ENCODE measurements around the gene TAX1BP3.

Gene TAX1BP3

GRCh38 chr17:3688027-3688553 is 19.7 kb upstream of the TAX1BP3 start:
- no peak for DNase-seq

DNA sequence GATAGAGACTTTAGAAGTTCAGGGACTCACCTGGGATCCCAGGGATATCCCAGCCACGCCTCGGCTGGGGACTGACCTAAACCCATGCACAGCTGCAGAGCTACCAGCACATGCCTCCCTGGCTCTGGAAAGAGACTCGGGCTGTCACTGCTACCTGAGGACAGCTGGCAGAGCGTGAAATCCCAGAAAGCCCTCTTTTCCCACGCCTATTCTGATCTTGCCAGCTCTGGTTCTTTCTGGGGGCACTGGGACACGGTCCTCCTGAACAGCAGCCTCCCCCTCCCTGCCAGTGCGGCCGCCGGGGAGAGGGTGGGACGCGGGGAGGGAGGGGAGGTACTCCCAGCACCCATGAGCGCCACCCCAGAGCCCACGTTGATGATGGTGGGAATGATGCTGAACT is 16.8 kb upstream of the TAX1BP3 start:
- no peak for DNase-seq

DNA sequence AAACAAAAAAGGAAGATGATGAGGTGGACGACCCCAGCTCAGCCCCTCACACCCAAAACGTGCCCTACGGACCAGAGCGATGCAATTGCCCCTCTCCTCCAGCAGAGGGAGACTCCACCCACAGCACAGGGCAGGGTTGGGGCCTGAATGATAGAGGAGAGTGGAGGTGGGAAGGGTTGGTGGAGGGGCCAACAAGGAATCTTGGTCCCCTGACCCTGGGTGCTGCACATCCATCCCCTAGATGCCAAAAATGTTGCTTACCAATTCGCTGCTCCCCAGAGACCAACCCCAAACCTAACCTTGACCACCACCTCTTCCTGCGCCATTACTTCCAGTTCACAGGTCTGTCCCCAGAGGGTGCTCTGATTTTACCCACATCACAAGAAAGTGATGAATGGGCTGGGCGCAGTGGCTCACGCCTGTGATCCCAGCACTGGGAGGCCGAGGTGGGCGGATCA is 14.7 kb upstream of the TAX1BP3 start:
- no peak for DNase-seq

GRCh38 chr17:3682033-3682432 is 13.7 kb upstream of the TAX1BP3 start:
- DNase-seq = no peak

DNA sequence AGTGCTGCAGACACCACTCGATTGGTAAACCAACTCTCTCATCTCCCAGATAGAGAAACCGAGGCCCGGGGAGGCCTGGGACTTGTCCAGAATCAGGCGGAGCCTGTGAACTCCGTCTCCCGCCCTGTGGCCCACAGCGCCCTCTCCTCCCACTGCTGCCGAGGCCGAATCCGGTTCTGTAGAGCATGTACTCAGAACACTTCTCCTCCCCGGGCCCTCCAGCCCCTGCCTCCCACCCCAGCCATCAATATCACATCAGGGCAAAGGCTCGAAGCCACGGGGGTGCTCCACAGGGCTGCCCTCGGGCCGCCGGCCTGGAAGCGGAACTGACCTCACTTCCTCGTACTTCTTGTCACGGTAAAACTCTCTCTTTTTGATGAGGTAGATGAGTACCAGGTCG is 13.2 kb upstream of the TAX1BP3 start:
- DNase-seq = no peak

GRCh38 chr17:3681057-3681456 is 12.7 kb upstream of the TAX1BP3 start:
- no peak for DNase-seq

DNA sequence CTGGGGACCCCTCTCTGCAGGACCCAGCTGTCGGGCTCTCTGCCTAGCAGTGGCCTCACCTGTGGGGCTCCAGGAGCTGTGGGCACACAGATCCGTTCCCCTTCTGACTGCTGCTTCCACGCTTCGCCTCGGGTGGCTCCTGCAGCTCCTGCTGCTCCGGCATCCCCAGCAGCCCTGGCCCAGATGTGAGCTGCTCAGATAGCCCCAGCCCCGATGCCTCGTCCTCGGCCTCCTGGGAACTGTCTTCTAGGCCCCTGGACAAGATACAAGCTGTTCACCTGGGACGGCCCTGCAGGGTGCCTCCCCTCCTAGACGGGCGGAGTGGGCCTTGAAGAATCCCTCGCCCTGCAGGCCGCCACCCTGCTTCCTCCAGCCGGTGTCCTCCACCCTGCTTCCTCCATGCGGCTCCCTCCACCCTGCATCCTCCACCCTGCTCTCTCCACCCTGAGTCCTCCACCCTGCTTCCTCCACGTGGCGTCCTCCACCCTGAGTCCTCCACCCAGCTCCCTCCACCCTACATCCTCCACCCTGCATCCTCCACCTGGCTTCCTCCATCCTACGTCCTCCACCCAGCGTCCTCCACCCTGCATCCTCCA is 11.3 kb upstream of the TAX1BP3 start:
- no peak for DNase-seq

DNA sequence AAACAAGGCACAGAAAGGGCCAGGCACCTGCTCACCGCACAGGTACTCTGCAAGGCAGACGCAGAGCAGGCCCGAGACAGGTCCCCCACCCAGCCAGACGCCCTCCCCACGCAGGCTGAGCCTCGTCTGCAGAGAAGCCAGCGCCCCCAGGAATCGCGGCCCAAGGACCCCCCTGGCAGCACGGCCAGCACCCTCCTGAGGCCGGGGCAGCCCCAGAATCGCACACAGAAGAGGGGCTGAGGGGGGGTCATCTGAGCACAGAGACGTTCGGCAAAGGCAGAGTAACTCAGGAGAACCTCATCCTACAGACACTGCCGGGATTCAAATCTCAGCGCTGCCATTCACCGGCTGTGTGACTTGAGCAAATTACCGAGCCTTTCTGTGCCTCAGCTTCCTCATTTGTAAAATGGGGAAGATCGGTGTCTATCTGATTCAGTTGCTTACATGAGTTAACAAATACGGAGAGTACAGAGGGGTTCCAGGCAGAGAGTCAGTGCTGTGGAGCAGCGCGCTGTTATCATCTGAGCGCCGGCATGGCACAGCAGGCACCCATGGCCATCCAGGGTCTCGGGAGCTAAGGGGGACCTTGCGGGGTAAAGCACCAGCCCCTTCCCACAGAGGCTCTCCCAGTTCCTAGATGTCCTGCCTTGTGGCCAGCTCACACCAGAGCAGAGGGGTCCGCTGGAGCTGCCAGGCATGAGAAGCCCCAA is 10.6 kb upstream of the TAX1BP3 start:
- DNase-seq = no peak

GRCh38 chr17:3678095-3678820 is 9.9 kb upstream of the TAX1BP3 start:
- DNase-seq = no peak

DNA sequence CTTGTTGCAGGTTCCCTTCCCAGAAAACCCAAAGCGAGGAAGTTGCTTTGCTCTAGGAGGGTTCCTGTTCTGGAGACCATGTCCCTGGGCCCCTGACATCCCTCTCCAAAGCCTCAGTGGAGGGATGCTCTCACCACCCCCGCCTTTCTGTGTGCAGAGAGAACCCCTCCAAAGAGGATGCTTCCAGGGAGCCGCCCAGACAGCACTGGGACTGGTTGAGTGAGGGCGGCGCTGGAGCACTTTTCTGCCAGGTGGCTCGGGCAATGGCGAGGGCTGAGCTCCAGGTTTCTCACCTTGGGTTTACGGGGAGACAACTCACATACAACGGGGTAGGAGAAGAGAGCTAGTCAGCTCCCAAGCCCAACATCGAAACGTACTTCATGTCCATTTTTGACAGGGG is 7.5 kb upstream of the TAX1BP3 start:
- no peak for DNase-seq

DNA sequence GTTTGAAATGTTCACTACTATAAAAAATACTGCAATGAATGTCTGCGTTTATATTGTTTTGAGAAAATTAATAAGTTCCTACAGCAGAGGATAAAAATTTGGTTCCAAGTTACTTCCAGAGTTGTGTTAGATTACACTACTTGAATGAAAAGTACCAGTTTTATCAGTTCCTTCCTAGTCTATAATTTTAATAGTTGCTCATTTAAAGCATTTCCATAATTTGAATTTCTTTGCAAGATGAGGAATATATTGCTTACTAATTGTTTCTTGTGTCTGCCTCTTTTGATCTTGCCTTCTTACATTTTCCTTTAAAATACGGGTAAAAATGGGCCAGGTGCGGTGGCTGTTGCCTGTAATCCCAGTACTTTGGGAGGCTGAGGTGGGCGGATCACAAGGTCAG is 4.2 kb upstream of the TAX1BP3 start:
- DNase-seq = no peak

GRCh38 chr17:3669548-3669947 is 1.2 kb upstream of the TAX1BP3 start:
- DNase-seq = no peak

GRCh38 chr17:3669085-3669347 is 638 bp upstream of the TAX1BP3 start:
- no peak for DNase-seq

DNA sequence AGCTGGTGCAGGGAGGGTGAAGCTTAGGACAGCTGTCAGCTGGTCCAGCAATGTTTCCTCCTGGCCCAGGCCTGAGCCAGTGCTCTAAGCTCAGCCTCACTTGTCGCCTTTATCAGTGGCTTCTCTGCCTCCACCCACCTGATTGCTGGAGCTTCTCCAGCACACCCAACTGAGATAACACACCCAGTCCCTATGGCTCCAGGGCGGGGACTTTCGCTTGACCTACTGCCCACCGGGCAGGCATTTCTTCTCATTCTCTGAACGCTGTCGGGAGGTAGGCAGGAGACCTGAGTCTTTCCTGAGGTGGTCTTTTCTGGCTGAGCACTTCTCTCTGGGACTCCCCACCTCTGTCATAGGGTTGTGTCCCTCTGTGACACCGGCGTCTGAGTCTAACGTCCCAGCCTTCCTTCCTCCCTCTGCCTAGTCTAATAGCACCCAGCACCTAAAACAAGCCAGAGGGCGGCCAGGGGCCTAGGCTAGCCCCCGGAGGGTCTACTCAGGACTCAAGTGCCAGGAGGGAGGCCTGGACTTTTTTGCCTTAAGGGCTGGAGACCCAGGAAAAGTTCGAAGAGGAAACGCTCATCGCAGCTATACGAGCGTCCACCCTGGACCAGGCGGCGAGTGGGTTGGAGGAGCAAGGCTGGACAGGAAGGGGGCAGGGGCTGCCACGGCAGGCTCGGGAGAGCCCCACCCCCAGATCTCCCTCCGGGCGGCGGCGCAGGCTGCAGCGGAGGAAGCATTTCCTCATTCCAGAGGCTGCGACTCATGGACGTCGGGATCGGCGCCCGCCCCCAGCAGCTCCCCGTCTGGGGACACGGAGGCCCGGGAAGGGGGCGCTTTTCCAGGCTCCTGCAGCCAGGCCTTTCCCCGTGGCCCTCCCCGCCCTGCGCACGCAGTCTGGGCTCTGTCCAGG is 756 bp downstream of the TAX1BP3 start:
- DNase-seq = no peak

GRCh38 chr17:3666516-3666915 is 1.9 kb downstream of the TAX1BP3 start:
- no peak for DNase-seq

DNA sequence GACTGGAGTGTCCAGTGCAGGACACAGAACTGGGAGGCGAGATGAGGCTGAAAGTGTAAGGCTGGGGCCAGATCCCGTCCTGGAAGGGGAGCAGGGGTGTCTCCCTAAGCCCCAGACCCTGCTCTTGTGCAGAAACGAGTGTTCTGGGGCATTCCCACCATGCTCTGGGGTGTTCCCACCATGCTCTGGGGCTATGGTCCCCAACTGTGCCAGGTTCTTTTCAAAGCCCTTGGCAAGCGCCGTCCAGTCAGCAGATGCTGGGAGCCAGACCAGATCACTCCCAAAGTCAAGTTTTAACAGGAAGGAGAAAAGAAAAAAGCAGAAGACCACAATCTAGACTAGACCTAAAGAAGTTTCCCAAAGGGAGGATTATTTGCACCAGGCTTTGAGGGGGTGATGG is 2.5 kb downstream of the TAX1BP3 start:
- no peak for DNase-seq

DNA sequence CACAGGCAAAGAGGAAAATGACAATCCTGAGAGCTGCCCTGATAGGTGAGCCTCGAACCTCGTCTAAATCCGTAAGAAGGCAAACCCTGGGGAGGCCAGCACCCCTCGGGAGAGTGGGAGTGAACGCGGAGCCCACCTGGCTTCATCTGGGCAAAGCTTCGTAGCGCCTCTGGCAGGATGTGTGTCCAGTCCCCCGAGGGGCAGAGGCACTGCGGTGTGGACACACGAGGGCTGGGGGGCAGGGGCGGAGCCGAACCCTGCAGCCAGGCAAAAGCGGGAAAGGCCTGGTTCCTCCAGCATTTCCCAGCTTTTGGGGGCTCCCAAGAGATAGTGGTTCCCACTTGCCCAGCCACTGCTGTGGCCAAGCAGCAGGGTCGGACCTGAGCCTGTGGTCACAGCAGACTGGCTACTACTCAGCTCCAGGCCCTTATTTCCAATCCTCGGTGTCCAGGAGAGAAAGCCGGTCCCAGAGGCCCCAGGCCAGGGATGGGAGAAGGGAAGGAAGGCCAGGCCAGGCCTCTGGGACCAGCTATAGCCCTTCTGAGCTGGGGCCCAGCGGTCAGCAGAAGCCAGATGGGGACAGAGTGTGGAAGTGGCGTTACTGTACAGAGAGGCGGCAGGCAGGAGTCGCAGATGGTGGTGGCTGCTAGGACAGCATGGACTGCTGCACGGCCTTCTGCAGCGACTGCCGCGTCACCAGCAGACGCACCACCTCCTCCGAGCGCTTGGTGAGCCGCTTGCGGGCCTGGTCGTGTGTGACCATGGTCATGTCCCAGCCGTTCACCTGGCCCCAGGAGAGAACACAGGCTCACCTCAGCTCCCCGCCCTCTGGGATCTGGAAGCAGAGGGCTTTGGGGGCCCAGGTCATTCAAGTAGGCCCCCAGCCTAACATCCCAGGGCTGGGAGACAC is 5.0 kb downstream of the TAX1BP3 start:
- no peak for DNase-seq

DNA sequence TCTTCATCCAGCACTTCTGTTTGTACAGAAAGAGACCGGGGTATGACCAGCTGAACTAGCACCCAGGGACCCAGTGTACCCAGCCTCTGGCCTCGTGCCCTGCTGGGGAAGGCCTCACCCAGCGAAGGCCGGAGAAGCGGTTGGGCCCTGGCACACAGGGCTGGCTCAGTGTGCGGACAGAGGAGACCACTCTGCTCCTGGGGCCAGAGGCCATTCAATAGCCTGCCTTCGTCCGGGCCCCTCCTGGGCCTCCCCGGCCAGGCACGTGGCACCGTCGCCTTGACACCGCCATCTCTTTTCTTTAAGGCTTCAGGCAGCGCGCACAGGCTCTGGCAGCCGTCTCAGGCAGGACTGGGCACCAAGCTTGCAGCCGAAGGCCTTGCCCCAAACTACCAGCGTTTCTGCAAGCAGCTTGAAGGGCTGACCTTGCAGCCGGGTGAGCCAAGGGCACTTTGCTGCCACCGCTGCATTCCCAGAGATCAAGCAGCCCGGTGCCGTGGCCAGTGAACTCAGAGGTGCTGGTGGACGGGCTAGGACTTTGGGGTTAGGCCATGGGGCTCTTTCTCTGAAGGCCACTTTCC is 8.0 kb downstream of the TAX1BP3 start:
- DNase-seq = no peak

GRCh38 chr17:3659541-3660111 is 8.8 kb downstream of the TAX1BP3 start:
- no peak for DNase-seq

DNA sequence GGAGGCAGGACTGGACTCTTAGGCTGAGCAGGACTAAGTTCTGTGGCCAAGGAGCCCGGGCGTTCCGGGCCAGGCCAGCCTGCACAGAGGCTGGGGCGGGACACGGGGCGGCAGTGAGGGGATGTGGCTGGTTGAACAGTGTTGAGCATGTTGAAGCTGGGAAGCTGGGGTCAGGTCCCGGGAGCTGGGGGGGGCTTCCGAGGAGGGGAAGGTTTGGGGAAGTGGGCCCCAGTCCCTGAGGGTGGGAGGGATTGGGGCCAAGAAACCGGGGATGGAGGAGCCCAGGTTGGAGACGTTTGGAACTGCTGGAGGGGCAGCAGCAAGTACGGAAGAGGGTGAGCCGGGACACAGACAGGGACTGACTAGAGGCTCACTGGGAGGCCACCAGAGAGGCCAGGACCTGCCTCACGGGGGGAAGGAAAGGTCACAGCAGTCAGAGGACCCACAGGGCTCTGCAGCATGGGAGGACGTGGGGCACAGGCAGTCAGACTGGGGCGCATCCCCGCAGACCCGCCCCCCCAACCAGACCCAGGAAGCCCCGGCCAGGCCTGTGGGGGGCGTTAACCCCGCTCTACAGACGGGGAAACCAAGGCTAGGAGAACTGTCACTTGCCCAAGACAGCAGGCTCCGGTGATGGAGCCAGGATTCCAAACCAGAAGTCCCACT is 9.5 kb downstream of the TAX1BP3 start:
- DNase-seq = no peak
